ENCODE data around the gene PRDM5. TPM values are rescaled to one million over a fixed set of nuclear protein-coding genes. Genes with fewer than 3 reads are reported as not detected.

PRDM5 gene
- total and polyA plus RNA-seq, 9 of the 15 experiments (the other 6 are each of a cell fraction or from before 2014, with no cell fraction given) = not detected

- intact Hi-C loops (cut with micrococcal nuclease) (no loop called here), in situ Hi-C loops (cut with MboI) (no loop called here)
- no peaks in the 10 kb centered on the region for H4K20me1 ChIP-seq (replicated peaks; ENCODE audit: control insufficient read depth, insufficient read depth, low read length)
- H3K9ac ChIP-seq (ENCODE audit: insufficient read depth in 1 of 2, low read depth in 2 of 2, low read length in 2 of 2) = no peak overlapping the region
- no TSS peak for BruUV-seq (replicated peaks)
- no peak overlapping the region for H2AFZ ChIP-seq (ENCODE audit: low read depth, low read length)
- no peaks in the 10 kb centered on the region for H3K79me2 ChIP-seq (ENCODE audit: control insufficient read depth, insufficient read depth, low read length)
- ChIA-PET POLR2A (no interaction called here), CTCF (ENCODE audit: low intra/inter-chr PET ratio) (no interaction called here)
- H3K36me3 ChIP-seq (ENCODE audit: control insufficient read depth, insufficient read depth, low read length) = no peaks in the 10 kb centered on the region
- no peak for FAIRE-seq
- no peak for ATAC-seq
- H3K4me3 ChIP-seq = no peak overlapping the region
- H3K9me1 ChIP-seq (ENCODE audit: control insufficient read depth, insufficient read depth, low read length) = no peaks in the 10 kb centered on the region
- H3K27ac ChIP-seq (ENCODE audit: extremely low read depth, low read depth, low read length) = no peak overlapping the region
- TF ChIP-seq PCBP2 (IDR thresholded peaks at IDR 0.05; ENCODE audit: low read depth, low read length, poor library complexity, severe bottlenecking) = no peak
- no peak for TF ChIP-seq ZFP1 (CRISPR knock-in tag; IDR thresholded peaks at IDR 0.05)
- TF ChIP-seq POLR2B (IDR thresholded peaks at IDR 0.05; ENCODE audit: low read depth, partially characterized antibody) = no peak
- TF ChIP-seq, protein P1, sequence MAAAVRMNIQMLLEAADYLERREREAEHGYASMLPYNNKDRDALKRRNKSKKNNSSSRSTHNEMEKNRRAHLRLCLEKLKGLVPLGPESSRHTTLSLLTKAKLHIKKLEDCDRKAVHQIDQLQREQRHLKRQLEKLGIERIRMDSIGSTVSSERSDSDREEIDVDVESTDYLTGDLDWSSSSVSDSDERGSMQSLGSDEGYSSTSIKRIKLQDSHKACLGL (CRISPR knock-in tag; IDR thresholded peaks at IDR 0.05; ENCODE audit: borderline replicate concordance, poor library complexity, severe bottlenecking) = no peak
- no peak for TF ChIP-seq ZNF707 (CRISPR knock-in tag; conservative IDR thresholded peaks at IDR 0.05)
- TF ChIP-seq POLR3A (IDR thresholded peaks at IDR 0.05; ENCODE audit: borderline replicate concordance, extremely low read depth, insufficient read depth, insufficient read length) = no peak
- no peak for TF ChIP-seq KLF13 (tag; IDR thresholded peaks at IDR 0.05; ENCODE audit: borderline replicate concordance, low read depth)
- TF ChIP-seq RFX7 (CRISPR knock-in tag; IDR thresholded peaks at IDR 0.05) = no peak
- TF ChIP-seq PHF20 (IDR thresholded peaks at IDR 0.05; ENCODE audit: partially characterized antibody) = no peak
- TF ChIP-seq TARDBP (IDR thresholded peaks at IDR 0.05) = no peak
- TF ChIP-seq ZNF76 (CRISPR knock-in tag; IDR thresholded peaks at IDR 0.05; ENCODE audit: borderline replicate concordance) = no peak
- no peak for TF ChIP-seq ZNF740 (CRISPR knock-in tag; IDR thresholded peaks at IDR 0.05)
- TF ChIP-seq ZNF740 (tag; IDR thresholded peaks at IDR 0.05) = no peak
- TF ChIP-seq SAP30 (IDR thresholded peaks at IDR 0.05; ENCODE audit: borderline replicate concordance, insufficient read depth, low read depth, low read length, poor library complexity, severe bottlenecking) = no peak
- TF ChIP-seq RBM15 (IDR thresholded peaks at IDR 0.05; ENCODE audit: insufficient read depth, low read length) = no peak
- no peak for TF ChIP-seq ZNF644 (tag; IDR thresholded peaks at IDR 0.05; ENCODE audit: low read depth)
- TF ChIP-seq ZNF584 (CRISPR knock-in tag; IDR thresholded peaks at IDR 0.05; ENCODE audit: low read depth) = no peak
- no peak for TF ChIP-seq MCM2 (IDR thresholded peaks at IDR 0.05; ENCODE audit: low read depth)
- TF ChIP-seq ZNF431 (CRISPR knock-in tag; IDR thresholded peaks at IDR 0.05) = no peak
- TF ChIP-seq ZNF316 (IDR thresholded peaks at IDR 0.05) = no peak
- TF ChIP-seq RBM14 (IDR thresholded peaks at IDR 0.05; ENCODE audit: borderline replicate concordance, insufficient read depth, low read depth, low read length) = no peak
- H3K9me3 ChIP-seq (replicated peaks; ENCODE audit: control insufficient read depth, insufficient read depth, low read depth, low read length) = no peaks in the 10 kb centered on the region
- no peak for DNase-seq (ENCODE audit: extremely low read depth in 1 of 4, low spot score in 3 of 4)
- H3K27me3 ChIP-seq (ENCODE audit: control insufficient read depth in 2 of 2, insufficient read depth in 2 of 2, low read length in 2 of 2) = no peaks in the 10 kb centered on the region
- 0% methylated on average over 2 of the region's 2 CpGs for WGBS (ENCODE audit: insufficient coverage, low coverage, missing lambda C conversion rate)
- no peak overlapping the region for H3K4me2 ChIP-seq (ENCODE audit: insufficient read depth, low read length)
- H3K4me1 ChIP-seq (replicated peaks in 1 of 2; ENCODE audit: control insufficient read depth in 2 of 2, insufficient read depth in 2 of 2, low read length in 2 of 2) = no peaks in the 10 kb centered on the region
Observed at GRCh38 chr4:120903419-120903818, 19.1 kb downstream of the PRDM5 start.
